Activated naive CD4-positive, alpha-beta T cell treated with Interleukin-2 at 50 U/mL for 16 hours (primary cell): ENCODE measurements around the gene CRACDL.
"Not testable (repeated sequence)": the region's sequence is repeated elsewhere in the genome, so short reads cannot be mapped to it uniquely, and the experiment has no call there.

Source experiments
- DNase-seq: peaks from one replicate; pipeline ENCODE4 v3.0.0-alpha.2; 2020

CRACDL gene

DNA sequence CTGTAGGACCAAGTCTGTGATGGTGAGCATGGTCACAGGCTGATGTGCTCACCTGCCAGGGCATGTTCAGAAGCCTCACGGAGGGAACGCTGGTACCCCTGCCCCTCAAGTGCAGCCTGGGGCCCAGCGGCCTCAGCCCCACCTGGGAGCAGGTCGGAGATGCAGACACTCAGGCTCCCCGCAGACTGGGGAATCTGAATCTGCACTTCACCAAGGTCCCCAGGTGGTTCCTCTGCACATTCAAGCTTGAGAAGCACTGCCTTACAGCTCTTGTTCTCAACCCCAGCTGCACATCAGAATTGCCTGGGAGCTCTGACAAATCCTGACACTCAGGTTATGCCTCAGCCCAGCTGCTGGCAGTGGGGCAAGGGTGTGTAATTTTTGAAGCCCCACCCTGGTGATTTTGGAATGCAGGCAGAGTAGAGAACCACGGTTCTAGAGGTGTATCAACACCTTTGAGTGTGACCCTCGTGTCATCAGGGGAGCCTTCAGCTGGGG lies 54.8 kb downstream of the CRACDL start:
- DNase-seq, result no peak

- DNase-seq, result no peak
Observed at GRCh38 chr2:98880266-98881152, 55.5 kb downstream of the CRACDL start.

GRCh38 chr2:98877658-98878057 lies 58.4 kb downstream of the CRACDL start:
- DNase-seq, result not testable (repeated sequence)

GRCh38 chr2:98876741-98877140 lies 59.3 kb downstream of the CRACDL start:
- no peak for DNase-seq

DNA sequence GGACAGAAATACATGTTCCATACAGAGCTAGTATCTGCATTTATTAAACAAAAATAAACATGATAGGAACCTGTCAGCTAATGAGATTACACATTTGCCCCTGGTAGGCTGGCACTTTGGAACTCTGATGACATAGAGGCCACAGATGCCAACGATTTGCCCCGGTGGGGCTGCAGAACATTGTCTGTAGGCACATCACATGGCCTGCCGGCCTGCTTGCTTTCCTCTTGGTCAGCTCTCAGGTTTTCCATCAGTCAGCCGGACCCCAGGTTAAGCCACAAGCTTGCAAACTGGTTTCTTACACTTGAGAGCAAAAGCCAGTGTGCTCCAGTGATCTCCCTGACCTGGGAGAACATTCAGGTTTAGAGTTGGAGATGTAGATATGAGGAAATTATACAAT lies 60.3 kb downstream of the CRACDL start:
- DNase-seq, result no peak

DNA sequence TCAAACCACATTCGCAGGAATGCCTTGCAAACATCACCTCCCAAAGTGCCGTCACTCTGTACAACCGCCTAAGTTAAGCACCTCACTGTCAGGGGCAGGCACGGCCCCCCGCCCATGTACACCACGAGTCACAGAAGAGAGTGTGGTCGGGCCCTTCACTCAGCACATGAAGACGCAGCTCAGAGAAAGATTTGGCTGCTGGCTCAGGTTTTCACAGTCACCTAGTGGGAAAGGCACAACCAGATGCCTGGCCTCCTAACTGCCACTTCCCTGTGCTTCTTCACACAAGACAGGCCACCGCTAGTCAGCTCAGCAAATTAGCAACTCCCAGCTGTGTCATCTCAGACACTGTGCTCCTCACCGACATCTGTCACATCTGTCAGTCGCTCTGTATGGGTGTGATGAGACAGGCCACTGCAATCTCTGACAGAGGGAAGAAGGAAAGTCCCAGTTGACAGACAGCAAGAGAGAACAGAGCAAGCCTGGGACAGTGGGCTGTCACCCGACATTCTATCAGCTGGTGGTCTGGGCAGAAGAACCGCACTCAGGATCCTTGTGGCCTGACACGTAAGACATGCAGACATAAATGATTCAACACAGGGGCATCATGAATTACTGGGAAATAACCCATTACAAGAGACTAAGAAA lies 60.8 kb downstream of the CRACDL start:
- no peak for DNase-seq

- no peak for DNase-seq
Observed at GRCh38 chr2:98874186-98874689, 61.8 kb downstream of the CRACDL start.

GRCh38 chr2:98872526-98872925 lies 63.5 kb downstream of the CRACDL start:
- DNase-seq, result no peak

GRCh38 chr2:98871506-98871905 lies 64.5 kb downstream of the CRACDL start:
- no peak for DNase-seq

DNA sequence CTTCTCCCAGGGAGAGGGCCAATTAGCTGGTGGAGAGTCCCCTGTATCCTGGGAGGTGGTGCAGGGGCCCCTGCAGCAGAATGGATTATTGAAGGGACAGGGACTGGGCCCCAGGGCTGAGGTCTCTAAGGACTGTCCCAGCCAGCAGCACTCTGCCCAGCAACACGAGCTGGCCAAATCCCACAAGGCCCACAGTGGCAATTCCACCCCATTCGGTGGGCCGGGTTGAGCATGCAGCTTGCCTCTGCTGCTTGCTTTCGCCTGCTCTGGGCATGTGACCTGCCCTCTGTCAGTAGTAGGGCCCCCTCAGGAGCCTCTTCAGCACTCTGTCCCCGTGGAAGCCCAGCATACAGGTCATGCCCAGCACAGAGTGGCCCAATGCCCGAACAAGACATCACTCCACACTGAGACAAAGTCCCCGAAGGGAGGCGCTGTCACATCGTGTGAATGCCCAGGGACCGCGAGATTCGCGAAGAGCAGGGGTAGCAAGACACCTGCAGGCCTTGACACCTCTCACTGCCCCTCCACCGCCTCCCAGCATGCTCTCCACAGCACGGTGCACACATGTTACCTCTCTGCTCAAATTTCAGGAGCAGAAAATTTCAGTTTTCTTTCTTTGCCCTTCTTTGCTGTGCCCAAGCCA lies 65.4 kb downstream of the CRACDL start:
- DNase-seq, result no peak

- DNase-seq, result no peak
Observed at GRCh38 chr2:98869870-98870269, 66.2 kb downstream of the CRACDL start.

DNA sequence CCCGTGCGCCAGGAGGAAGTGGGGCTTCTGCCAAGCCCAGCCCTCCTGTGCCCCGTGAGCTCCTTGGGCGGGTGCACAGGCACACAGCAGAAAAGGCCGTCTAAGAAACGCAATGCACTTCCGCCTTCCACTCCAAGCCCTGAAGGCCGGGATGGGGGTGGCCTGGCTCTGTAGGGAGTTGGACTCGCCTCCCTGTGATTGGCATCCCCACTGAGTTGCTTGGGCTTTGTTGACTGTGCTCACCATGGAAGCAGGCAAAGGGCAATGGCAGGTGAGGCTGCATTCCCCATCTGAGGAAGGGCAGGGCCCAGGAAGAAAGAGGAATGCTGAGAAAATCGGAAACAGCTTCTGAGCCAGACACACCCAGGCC lies 66.8 kb downstream of the CRACDL start:
- no peak for DNase-seq

- no peak for DNase-seq
Observed at GRCh38 chr2:98868548-98869271, 67.3 kb downstream of the CRACDL start.

GRCh38 chr2:98867539-98868309 lies 68.3 kb downstream of the CRACDL start:
- DNase-seq, result no peak

GRCh38 chr2:98866033-98866432 lies 70.0 kb downstream of the CRACDL start:
- DNase-seq, result no peak

DNA sequence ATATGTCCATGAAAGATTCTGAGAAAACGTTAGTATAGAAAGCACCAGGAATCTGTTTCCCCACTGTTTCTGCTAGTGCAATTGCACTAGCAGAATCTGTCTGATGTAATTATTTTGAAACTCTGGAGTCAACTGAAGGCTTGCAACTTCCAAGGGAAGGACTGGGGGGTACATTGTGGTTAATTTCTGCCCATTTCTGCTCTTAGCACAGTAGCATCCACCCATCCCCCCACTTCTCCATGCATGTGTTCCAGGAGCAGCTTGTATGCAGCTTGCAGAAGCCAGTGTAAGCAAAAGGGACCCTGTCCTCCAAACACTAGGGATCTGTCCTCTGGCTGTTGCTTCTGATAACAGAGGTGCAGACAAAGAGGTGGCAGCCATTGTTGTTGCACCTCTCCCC lies 74.4 kb downstream of the CRACDL start:
- DNase-seq, result no peak

DNA sequence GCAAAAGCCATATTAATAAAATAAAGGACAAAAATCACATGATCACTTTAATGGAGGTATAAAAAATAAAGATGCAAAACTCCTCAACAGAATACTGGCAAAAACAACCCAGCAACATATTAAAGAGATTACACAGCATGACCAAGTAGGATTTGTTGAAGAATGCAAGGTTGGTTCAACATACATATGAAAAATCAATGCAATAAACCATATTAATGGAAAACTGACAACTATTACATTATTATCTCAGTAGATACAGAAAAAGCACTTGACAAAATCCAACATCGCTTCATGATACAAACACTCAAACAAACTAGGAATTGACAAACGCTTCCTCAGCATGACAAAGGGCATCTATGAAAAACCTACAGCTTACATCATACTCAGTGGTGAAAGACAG lies 76.7 kb downstream of the CRACDL start:
- no peak for DNase-seq

- no peak for DNase-seq
Observed at GRCh38 chr2:98857001-98857400, 79.0 kb downstream of the CRACDL start.

GRCh38 chr2:98854682-98855081 lies 81.3 kb downstream of the CRACDL start:
- DNase-seq, result no peak

DNA sequence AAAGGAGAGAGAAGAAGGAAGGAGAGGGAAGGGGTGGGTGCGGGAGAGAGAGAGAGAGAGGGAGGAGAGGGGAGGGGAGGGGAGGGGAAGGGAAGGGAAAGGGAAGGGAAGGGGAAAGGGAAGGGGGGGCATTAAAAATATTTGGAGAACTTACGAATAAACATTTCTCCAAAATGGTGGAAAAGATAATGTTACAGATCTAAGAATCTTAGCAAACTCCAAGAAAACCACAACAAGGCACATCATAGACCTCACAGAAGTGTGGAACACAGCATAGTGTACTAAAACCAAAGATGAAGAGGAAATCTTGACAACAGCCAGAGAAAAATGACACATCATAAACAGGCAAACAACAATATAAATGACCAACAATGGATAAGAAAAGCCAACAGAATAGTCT lies 83.1 kb downstream of the CRACDL start:
- no peak for DNase-seq

DNA sequence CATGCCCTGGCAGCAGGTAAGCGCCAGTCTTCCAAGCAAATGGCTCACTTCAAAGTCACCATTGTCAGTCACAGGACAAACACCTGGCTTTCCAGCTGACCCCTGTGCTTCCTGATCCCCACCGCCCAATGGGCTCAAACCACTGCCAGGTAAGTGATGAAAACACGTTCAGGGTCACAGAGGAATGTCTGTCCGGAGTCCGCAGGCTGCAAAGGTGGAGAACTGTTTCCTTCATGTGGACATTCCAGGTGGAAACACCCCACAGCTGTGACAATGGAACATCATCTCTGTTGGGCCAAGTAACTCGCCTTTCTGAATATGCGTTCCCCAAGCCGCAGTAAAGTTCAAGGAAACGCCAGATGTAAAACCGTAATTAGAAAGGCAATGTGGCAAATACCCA lies 86.0 kb downstream of the CRACDL start:
- DNase-seq, result no peak

DNA sequence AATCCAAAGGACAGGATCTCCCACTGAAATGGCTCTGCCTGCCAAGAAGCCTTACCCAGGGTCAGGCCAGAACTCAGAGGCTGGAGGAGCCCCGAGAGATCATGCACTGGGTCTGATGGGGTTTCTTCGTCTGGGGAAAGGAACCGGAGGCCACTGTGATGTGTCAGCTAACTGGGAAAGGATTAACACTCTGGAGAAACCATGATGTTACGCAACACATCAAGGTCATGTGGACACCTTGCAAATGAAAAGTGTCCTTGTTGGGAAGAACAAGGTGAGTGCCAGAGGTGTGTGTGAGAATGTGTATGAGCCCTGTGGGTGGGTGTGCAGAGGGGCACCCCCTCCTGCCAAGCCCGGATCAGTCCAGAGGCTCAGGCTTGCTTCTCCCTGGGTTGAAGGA lies 86.9 kb downstream of the CRACDL start:
- DNase-seq, result no peak
